NCI-H526 treated with DMSO at 0.1 percent for 48 hours (cell line): ENCODE measurements around the gene OTOF.

Source experiments
- DNase-seq: peaks from one replicate; lab custom pipeline; 2025; lab: John Stamatoyannopoulos, UW

OTOF gene

DNA sequence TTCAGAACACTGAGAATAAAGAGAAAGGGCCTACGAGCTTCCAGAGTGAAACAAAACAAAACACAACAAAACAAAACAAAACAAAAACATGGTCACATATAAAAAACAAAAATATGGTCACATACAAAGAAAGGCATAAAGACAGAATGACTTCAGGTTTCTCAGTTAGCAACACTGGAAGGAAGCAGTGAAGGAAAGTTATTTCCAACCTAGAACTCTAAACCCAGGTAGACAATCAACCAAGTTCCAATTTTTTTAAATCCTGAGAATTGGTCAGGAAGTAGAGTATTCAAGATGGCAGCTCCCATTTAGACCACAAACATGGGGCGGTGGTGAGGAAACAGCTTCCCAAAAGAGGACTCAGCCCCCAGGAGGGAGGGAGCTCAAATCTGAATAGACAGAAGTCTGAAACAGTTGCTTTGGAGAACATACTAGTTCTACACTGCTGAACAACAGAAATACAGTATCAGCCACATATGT lies 67.1 kb downstream of the OTOF start:
- DNase-seq, result no peak

GRCh38 chr2:26409785-26410184 lies 68.1 kb downstream of the OTOF start:
- no peak for DNase-seq

GRCh38 chr2:26407526-26407925 lies 70.4 kb downstream of the OTOF start:
- DNase-seq, result no peak
